HepG2 (cell line): ENCODE data around the gene HEMK1. TPM values are rescaled to one million over a fixed set of nuclear protein-coding genes. Genes with fewer than 3 reads are reported as not detected.

ENCODE experiments used
- DR1 ChIP-seq: sonication (generic); formaldehyde crosslinking; IDR thresholded peaks from 2 replicates; pipeline ENCODE4 v1.8.0; 2021; ENCODE audit warnings: mild to moderate bottlenecking, missing genetic modification reagents, inconsistent platforms
- GMEB2 ChIP-seq: IDR thresholded peaks from 2 replicates; pipeline ENCODE4 v1.6.1; 2016; ENCODE audit warnings: missing biosample characterization, missing genetic modification reagents, low read depth
- HNF4A ChIP-seq: sonication (generic); formaldehyde crosslinking; IDR thresholded peaks from 2 replicates; pipeline ENCODE4 v1.4.0; 2020; ENCODE audit warnings: missing genetic modification reagents
- PRDM10 ChIP-seq: sonication (generic); formaldehyde crosslinking; IDR thresholded peaks from 2 replicates; pipeline ENCODE4 v1.4.0; 2020; ENCODE audit warnings: low read depth, missing genetic modification reagents
- PRPF4 ChIP-seq: fragments of 200-400 bp; formaldehyde crosslinking; IDR thresholded peaks from 2 replicates; pipeline ENCODE4 v1.6.1; 2016; ENCODE audit warnings: low read length, low read depth; ENCODE audit not compliant: poor library complexity, severe bottlenecking
- SP140L ChIP-seq: sonication (generic); formaldehyde crosslinking; IDR thresholded peaks from 2 replicates; pipeline ENCODE4 v1.4.0; 2020; ENCODE audit warnings: missing genetic modification reagents, borderline replicate concordance
- SSRP1 ChIP-seq: IDR thresholded peaks from 2 replicates; pipeline ENCODE4 v1.6.1; 2016; ENCODE audit warnings: control low read depth
- ZMYM2 ChIP-seq: sonication (generic); formaldehyde crosslinking; IDR thresholded peaks from 2 replicates; pipeline ENCODE4 v1.8.0; 2022; ENCODE audit warnings: mild to moderate bottlenecking, missing genetic modification reagents
- ZNF282 ChIP-seq: fragments of 450-650 bp; IDR thresholded peaks from 2 replicates; pipeline ENCODE4 v1.6.1; 2018; ENCODE audit not compliant: partially characterized antibody
- ZNF598 ChIP-seq: sonication (generic); formaldehyde crosslinking; IDR thresholded peaks from 2 replicates; pipeline ENCODE4 v1.5.1; 2020; ENCODE audit warnings: mild to moderate bottlenecking, missing genetic modification reagents, borderline replicate concordance
- ZNF841 ChIP-seq: sonication (generic); formaldehyde crosslinking; IDR thresholded peaks from 2 replicates; pipeline ENCODE4 v1.8.1; 2023; ENCODE audit warnings: missing genetic modification reagents, borderline replicate concordance
- polyA plus RNA-seq, 8 experiments: library from polyadenylated mRNA; depleted of rRNA in 3 of 8; stranded (reverse) in 7 of 8; unstranded in 1 of 8; fragments of >200 nt; fragmentation: Illumina TruSeq in 4 of 8; extraction: Trizol in 4 of 8; gene quantifications; 2 replicates each; pipeline versions ENCODE4 v1.2.1 to v1.2.3, GENCODE V29; 2011 to 2016; ENCODE audit warnings: low read depth in 4 of 8, missing spikeins in 1 of 8, mixed read lengths in 1 of 8; ENCODE audit not compliant: insufficient read depth in 1 of 8
- total RNA-seq, 5 experiments: library from RNA; depleted of rRNA; stranded (reverse); fragments of >200 nt; fragmentation: Illumina TruSeq; extraction: Trizol; gene quantifications; 2 replicates each; pipeline ENCODE4 v1.2.3, GENCODE V29; 2016; ENCODE audit warnings: low read depth in 1 of 5
- TF ChIP-seq, protein P1 (sequence below), 2 experiments: fragments of 450-650 bp in 1 of 2; sonication (generic) in 1 of 2; formaldehyde crosslinking in 1 of 2; IDR thresholded peaks; 2 replicates each; pipeline versions ENCODE4 v1.6.1 to v1.8.0; 2016 to 2022; ENCODE audit warnings: antibody characterized with exemption in 1 of 2, mild to moderate bottlenecking in 1 of 2, missing genetic modification reagents in 1 of 2
- TF ChIP-seq, protein P2 (sequence below): sonication (generic); formaldehyde crosslinking; IDR thresholded peaks from 2 replicates; pipeline ENCODE4 v1.4.0; 2020; ENCODE audit warnings: missing genetic modification reagents

The HEMK1 gene
- total and polyA plus RNA-seq, 2 of the 13 experiments (the other 11 are each of a cell fraction or from before 2014, with no cell fraction given) = 9.8 to 12.6 TPM

GRCh38 chr3:50604110-50604621 is 34.8 kb downstream of the HEMK1 start (continued):
- TF ChIP-seq, protein P1, sequence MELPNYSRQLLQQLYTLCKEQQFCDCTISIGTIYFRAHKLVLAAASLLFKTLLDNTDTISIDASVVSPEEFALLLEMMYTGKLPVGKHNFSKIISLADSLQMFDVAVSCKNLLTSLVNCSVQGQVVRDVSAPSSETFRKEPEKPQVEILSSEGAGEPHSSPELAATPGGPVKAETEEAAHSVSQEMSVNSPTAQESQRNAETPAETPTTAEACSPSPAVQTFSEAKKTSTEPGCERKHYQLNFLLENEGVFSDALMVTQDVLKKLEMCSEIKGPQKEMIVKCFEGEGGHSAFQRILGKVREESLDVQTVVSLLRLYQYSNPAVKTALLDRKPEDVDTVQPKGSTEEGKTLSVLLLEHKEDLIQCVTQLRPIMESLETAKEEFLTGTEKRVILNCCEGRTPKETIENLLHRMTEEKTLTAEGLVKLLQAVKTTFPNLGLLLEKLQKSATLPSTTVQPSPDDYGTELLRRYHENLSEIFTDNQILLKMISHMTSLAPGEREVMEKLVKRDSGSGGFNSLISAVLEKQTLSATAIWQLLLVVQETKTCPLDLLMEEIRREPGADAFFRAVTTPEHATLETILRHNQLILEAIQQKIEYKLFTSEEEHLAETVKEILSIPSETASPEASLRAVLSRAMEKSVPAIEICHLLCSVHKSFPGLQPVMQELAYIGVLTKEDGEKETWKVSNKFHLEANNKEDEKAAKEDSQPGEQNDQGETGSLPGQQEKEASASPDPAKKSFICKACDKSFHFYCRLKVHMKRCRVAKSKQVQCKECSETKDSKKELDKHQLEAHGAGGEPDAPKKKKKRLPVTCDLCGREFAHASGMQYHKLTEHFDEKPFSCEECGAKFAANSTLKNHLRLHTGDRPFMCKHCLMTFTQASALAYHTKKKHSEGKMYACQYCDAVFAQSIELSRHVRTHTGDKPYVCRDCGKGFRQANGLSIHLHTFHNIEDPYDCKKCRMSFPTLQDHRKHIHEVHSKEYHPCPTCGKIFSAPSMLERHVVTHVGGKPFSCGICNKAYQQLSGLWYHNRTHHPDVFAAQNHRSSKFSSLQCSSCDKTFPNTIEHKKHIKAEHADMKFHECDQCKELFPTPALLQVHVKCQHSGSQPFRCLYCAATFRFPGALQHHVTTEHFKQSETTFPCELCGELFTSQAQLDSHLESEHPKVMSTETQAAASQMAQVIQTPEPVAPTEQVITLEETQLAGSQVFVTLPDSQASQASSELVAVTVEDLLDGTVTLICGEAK (IDR thresholded peaks at IDR 0.05) = no peak
- TF ChIP-seq, protein P1 (CRISPR knock-in tag; IDR thresholded peaks at IDR 0.05) = no peak
- TF ChIP-seq SSRP1 (CRISPR knock-in tag) (no peak), DR1 (no peak), ZNF598 (CRISPR knock-in tag) (no peak), ZNF282 (no peak), PRDM10 (no peak), PRPF4 (no peak), HNF4A (CRISPR knock-in tag) (no peak), ZMYM2 (CRISPR knock-in tag) (no peak), ZNF841 (CRISPR knock-in tag) (no peak), SP140L (CRISPR knock-in tag) (no peak), GMEB2 (CRISPR knock-in tag) (no peak)
- TF ChIP-seq, protein P2, sequence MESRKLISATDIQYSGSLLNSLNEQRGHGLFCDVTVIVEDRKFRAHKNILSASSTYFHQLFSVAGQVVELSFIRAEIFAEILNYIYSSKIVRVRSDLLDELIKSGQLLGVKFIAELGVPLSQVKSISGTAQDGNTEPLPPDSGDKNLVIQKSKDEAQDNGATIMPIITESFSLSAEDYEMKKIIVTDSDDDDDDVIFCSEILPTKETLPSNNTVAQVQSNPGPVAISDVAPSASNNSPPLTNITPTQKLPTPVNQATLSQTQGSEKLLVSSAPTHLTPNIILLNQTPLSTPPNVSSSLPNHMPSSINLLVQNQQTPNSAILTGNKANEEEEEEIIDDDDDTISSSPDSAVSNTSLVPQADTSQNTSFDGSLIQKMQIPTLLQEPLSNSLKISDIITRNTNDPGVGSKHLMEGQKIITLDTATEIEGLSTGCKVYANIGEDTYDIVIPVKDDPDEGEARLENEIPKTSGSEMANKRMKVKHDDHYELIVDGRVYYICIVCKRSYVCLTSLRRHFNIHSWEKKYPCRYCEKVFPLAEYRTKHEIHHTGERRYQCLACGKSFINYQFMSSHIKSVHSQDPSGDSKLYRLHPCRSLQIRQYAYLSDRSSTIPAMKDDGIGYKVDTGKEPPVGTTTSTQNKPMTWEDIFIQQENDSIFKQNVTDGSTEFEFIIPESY (CRISPR knock-in tag) = no peak
